HUES64 (cell line): ENCODE results near the gene IGFBP5.

Experiments used
- H3K27ac ChIP-seq: 2 replicates; pipeline ENCODE4 v1.7.0; 2013; ENCODE audit warnings: low read depth, low read length, inconsistent platforms
- H3K27me3 ChIP-seq: 2 replicates; pipeline ENCODE4 v1.6.1; 2013; ENCODE audit warnings: mild to moderate bottlenecking, low read length; ENCODE audit not compliant: insufficient read depth
- H3K36me3 ChIP-seq: 2 replicates; pipeline ENCODE4 v1.6.1; 2013; ENCODE audit warnings: mild to moderate bottlenecking, low read length; ENCODE audit not compliant: insufficient read depth
- H3K4me1 ChIP-seq: 2 replicates; pipeline ENCODE4 v1.6.1; 2013; ENCODE audit warnings: mild to moderate bottlenecking, low read length, moderate library complexity; ENCODE audit not compliant: insufficient read depth
- H3K4me3 ChIP-seq: 2 replicates; pipeline ENCODE4 v1.5.1; 2013; ENCODE audit warnings: mild to moderate bottlenecking, low read length, moderate library complexity
- H3K9ac ChIP-seq: 2 replicates; pipeline ENCODE4 v1.6.1; 2013; ENCODE audit warnings: mild to moderate bottlenecking, low read depth, low read length
- H3K9me3 ChIP-seq: 2 replicates; pipeline ENCODE4 v1.6.1; 2013; ENCODE audit warnings: low read depth, low read length; ENCODE audit not compliant: insufficient read depth
- WGBS: fragments of 150-250, 120-280 bp; methylation state at CpG from one replicate; pipeline ENCODE4 v1.1.7; 2013; ENCODE audit warnings: missing lambda C conversion rate; 5-methylcytosine and 5-hydroxymethylcytosine counted together

Gene IGFBP5

DNA sequence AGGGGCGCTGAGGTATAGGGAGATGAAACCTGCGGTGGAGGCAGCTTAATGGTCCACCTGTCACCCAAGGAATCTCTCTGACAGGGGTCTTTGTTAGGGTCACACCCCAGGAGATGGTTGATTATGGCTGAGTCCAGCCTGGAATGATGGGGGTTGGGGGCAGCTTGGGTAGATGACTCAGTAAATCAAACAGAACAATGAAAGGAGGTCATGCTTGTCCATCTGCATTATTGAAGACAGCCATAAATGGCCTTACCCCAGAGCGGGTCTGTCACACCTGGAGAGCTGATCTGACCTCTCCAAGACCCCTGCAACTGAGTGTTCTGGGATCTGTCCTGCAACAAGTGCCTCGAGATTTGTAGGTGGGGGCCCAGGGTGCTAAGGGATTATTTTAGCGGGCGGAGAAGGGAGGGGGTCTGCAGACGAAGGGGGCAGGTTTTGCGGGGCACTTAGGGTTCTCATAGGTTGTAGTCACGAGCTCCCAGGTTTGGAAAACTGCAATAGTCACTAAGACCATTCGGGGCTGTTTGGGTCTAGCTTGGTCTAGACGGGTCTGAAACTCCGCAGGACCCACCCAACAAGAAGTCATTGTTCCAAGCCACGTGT, 62.9 kb downstream of the IGFBP5 start:
- peak overlapping the region; percentile 92 for H3K9ac ChIP-seq
- H3K27ac ChIP-seq: peak overlapping the region; percentile 80; the same call in 1 of the 2 replicates
- H3K27me3 ChIP-seq: 0 out of 2 replicates have a peak, but pooled peaks cover 3% of the 10 kb centered on the region
- 15% methylated on average over 13 of the region's 13 CpGs for WGBS
- peaks cover 5% of the 10 kb centered on the region for H3K36me3 ChIP-seq
- peaks cover 32% of the 10 kb centered on the region for H3K4me1 ChIP-seq
- no peaks in the 10 kb centered on the region for H3K9me3 ChIP-seq
- H3K4me3 ChIP-seq: peak overlapping the region; percentile 97

DNA sequence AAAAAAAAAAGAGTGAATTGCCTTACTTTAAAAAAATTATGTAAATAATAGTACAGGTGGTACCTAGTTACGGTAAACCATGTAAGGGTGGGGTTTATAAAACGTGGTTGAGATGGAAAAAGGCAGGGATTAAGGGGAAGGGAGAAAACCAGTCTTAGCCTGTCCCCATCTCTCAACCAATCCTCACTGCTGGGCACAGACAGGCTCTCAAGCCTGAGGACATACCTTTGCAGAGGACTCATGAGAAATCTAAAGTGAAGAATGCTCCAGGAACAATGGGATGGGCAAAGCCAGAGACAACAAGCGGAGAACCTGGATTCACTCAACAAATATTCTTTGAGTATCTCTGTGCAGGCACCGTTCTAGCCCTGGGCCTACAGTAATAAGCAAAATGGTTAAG, 65.6 kb downstream of the IGFBP5 start:
- no peak overlapping the region for H3K4me3 ChIP-seq
- H3K27ac ChIP-seq: no peak overlapping the region
- no peak overlapping the region for H3K9ac ChIP-seq
- WGBS: 91% methylated on average over 2 of the region's 4 CpGs
- H3K4me1 ChIP-seq: peaks cover 15% of the 10 kb centered on the region
- 0 out of 2 replicates have a peak, but pooled peaks cover 3% of the 10 kb centered on the region for H3K27me3 ChIP-seq
- no peaks in the 10 kb centered on the region for H3K9me3 ChIP-seq
- no peaks in the 10 kb centered on the region for H3K36me3 ChIP-seq

GRCh38 chr2:216626875-216627245, 68.5 kb downstream of the IGFBP5 start:
- Histone ChIP-seq H3K4me1 (peaks cover 9% of the 10 kb centered on the region), H3K36me3 (no peaks in the 10 kb centered on the region), H3K27me3 (no peaks in the 10 kb centered on the region), H3K4me3 (no peak overlapping the region), H3K27ac (no peak overlapping the region), H3K9me3 (no peaks in the 10 kb centered on the region), H3K9ac (no peak overlapping the region)
- 95% methylated on average over 2 of the region's 2 CpGs for WGBS

GRCh38 chr2:216626168-216626874, 69.0 kb downstream of the IGFBP5 start:
- WGBS: 93% methylated on average over 7 of the region's 7 CpGs
- Histone ChIP-seq H3K4me1 (peaks cover 7% of the 10 kb centered on the region), H3K9ac (no peak overlapping the region), H3K27me3 (no peaks in the 10 kb centered on the region), H3K36me3 (no peaks in the 10 kb centered on the region), H3K9me3 (no peaks in the 10 kb centered on the region), H3K27ac (no peak overlapping the region), H3K4me3 (no peak overlapping the region)

GRCh38 chr2:216624251-216624650, 71.1 kb downstream of the IGFBP5 start:
- Histone ChIP-seq H3K27me3 (no peaks in the 10 kb centered on the region), H3K4me3 (no peak overlapping the region), H3K9me3 (no peaks in the 10 kb centered on the region), H3K27ac (no peak overlapping the region), H3K4me1 (peaks cover 18% of the 10 kb centered on the region), H3K36me3 (no peaks in the 10 kb centered on the region), H3K9ac (no peak overlapping the region)
- 91% methylated on average over 1 of the region's 2 CpGs for WGBS

DNA sequence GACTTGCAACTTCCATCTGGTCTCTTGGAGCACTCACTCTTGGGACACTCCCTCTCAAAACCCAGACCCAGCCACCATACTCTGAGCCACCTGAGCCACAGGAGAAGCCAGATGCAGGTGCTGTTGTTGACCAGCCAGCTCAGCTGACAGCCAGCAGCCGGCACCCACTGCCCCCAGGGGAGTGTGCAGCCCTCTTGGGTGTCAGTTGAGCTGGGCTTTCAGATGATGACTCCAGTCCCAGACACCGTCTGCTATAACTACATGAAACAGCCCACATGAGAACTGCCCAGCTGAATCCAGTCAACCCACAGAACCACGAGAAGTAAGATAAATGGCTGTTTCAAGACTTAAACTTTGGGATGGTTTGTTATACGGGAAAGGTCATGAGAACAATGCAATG, 72.8 kb downstream of the IGFBP5 start:
- Histone ChIP-seq H3K36me3 (no peaks in the 10 kb centered on the region), H3K27me3 (no peaks in the 10 kb centered on the region), H3K4me3 (no peak overlapping the region), H3K9me3 (no peaks in the 10 kb centered on the region), H3K4me1 (peaks cover 26% of the 10 kb centered on the region), H3K27ac (no peak overlapping the region), H3K9ac (no peak overlapping the region)
- 95% methylated on average over 4 of the region's 4 CpGs for WGBS
